K562 (cell line): ENCODE measurements around the gene POLL. TPM values are rescaled to one million over a fixed set of nuclear protein-coding genes. Genes with fewer than 3 reads are reported as not detected.

Experiments used
- ATAC-seq: fragments of 200-7000 bp; cut with Tn5 transposase; 3 replicates; pipeline ENCODE4 v1.9.1; 2020; ENCODE audit warnings: moderate library complexity
- BruUV-seq: library from RNA; stranded (reverse); fragments of 400-500 nt; replicated peaks from 2 replicates; lab custom pipeline; 2021; lab: Mats Ljungman, UMichigan
- CTCF ChIA-PET: fragments of 300-600 bp; formaldehyde crosslinking; extraction: SDS; loops from one replicate; lab custom pipeline; 2021; ENCODE audit warnings: low intra/inter-chr PET ratio; lab: Yijun Ruan, JAX
- POLR2A ChIA-PET: fragments of 300-600, 350-650 bp; sonication (Branson Sonifier 250); formaldehyde crosslinking; extraction: SDS; loops from one replicate; lab custom pipeline; 2021; ENCODE audit warnings: antibody characterized with exemption, inconsistent platforms; lab: Yijun Ruan, JAX
- DNase-seq, 4 experiments: peaks; one replicate each; pipeline versions ENCODE4 v3.0.0 to v3.0.0-alpha.2; 2011 to 2018; ENCODE audit warnings: low spot score in 3 of 4, mixed read lengths in 3 of 4; ENCODE audit errors: extremely low read depth in 1 of 4
- FAIRE-seq: peaks from 2 replicates; lab custom pipeline; 2011; peaks lifted over from hg19 to GRCh38; lab: Jason Lieb, UNC
- H2AFZ ChIP-seq: 2 replicates; pipeline ENCODE4 v1.6.0; 2011; ENCODE audit warnings: low read depth, low read length, control low read depth, inconsistent platforms
- H3K27ac ChIP-seq: fragments of 200-600 bp; 3 replicates; pipeline ENCODE4 v1.8.0; 2011; ENCODE audit warnings: low read depth, mild to moderate bottlenecking, control low read depth, inconsistent platforms, low read length, moderate library complexity, mixed read lengths; ENCODE audit errors: extremely low read depth
- H3K27me3 ChIP-seq, 2 experiments: fragments of 300-600 bp in 1 of 2; 2 replicates in 1 of 2; 3 replicates in 1 of 2; pipeline versions ENCODE4 v1.6.0 to v1.8.0; 2011; ENCODE audit warnings: inconsistent platforms in 2 of 2, low read length in 2 of 2, mild to moderate bottlenecking in 1 of 2, mixed read lengths in 1 of 2, moderate library complexity in 1 of 2; ENCODE audit not compliant: control insufficient read depth in 2 of 2, insufficient read depth in 2 of 2
- H3K36me3 ChIP-seq: fragments of 300-600 bp; 3 replicates; pipeline ENCODE4 v1.8.0; 2011; ENCODE audit warnings: mild to moderate bottlenecking, low read length, inconsistent platforms; ENCODE audit not compliant: control insufficient read depth, insufficient read depth
- H3K4me1 ChIP-seq, 2 experiments: fragments of 200-600 bp in 1 of 2; replicated peaks in 1 of 2; 2 replicates in 1 of 2; 3 replicates in 1 of 2; pipeline versions ENCODE4 v1.5.1 to v1.8.0; 2011; ENCODE audit warnings: inconsistent platforms in 2 of 2, low read length in 2 of 2, mild to moderate bottlenecking in 1 of 2, mixed read lengths in 1 of 2, moderate library complexity in 1 of 2; ENCODE audit not compliant: control insufficient read depth in 2 of 2, insufficient read depth in 2 of 2
- H3K4me2 ChIP-seq: 2 replicates; pipeline ENCODE4 v1.6.1; 2011; ENCODE audit warnings: low read length, control low read depth, inconsistent platforms, mixed read lengths; ENCODE audit not compliant: insufficient read depth
- H3K4me3 ChIP-seq: fragments of 200-600 bp; sonication (generic), shearing (Covaris generic); 2 replicates; pipeline ENCODE4 v1.5.1; 2016; ENCODE audit warnings: control low read depth, inconsistent platforms
- H3K79me2 ChIP-seq: fragments of 200-600 bp; 3 replicates; pipeline ENCODE4 v1.8.0; 2011; ENCODE audit warnings: low read length, inconsistent platforms; ENCODE audit not compliant: control insufficient read depth, insufficient read depth
- H3K9ac ChIP-seq, 2 experiments: 2 replicates each; pipeline versions ENCODE4 v1.6.0 to v1.6.1; 2011; ENCODE audit warnings: low read depth in 2 of 2, low read length in 2 of 2, control low read depth in 1 of 2, inconsistent platforms in 1 of 2, mild to moderate bottlenecking in 1 of 2, mixed read lengths in 1 of 2; ENCODE audit not compliant: insufficient read depth in 1 of 2
- H3K9me1 ChIP-seq: one replicate; pipeline ENCODE4 v1.6.0; 2011; ENCODE audit warnings: inconsistent platforms, mild to moderate bottlenecking, low read length, moderate library complexity; ENCODE audit not compliant: control insufficient read depth, insufficient read depth
- H3K9me3 ChIP-seq: replicated peaks from 2 replicates; pipeline ENCODE4 v1.5.1; 2011; ENCODE audit warnings: low read depth, low read length, inconsistent platforms; ENCODE audit not compliant: control insufficient read depth, insufficient read depth
- H4K20me1 ChIP-seq: replicated peaks from 2 replicates; pipeline ENCODE4 v1.6.1; 2011; ENCODE audit warnings: low read length, inconsistent platforms, mixed read lengths; ENCODE audit not compliant: control insufficient read depth, insufficient read depth
- CUX1 ChIP-seq: fragments of 200-800 bp; sonication (Bioruptor generic); IDR thresholded peaks from 2 replicates; pipeline ENCODE4 v1.6.1; 2016; ENCODE audit warnings: missing genetic modification characterization, missing compliant biosample characterization
- MNT ChIP-seq, 2 experiments: fragments of 450-650 bp; conservative IDR thresholded peaks; 2 replicates each; pipeline ENCODE4 v1.6.1; 2017; ENCODE audit warnings: mild to moderate bottlenecking in 2 of 2, moderate library complexity in 2 of 2
- NBN ChIP-seq: fragments of 450-650 bp; IDR thresholded peaks from 2 replicates; pipeline ENCODE4 v1.6.1; 2016; ENCODE audit warnings: low read depth, mild to moderate bottlenecking
- NR3C1 ChIP-seq: sonication (generic); formaldehyde crosslinking; IDR thresholded peaks from 2 replicates; pipeline ENCODE4 v1.8.1; 2022; ENCODE audit warnings: missing genetic modification reagents
- RREB1 ChIP-seq: fragments of 250-450 bp; sonication (Bioruptor Pico); IDR thresholded peaks from 2 replicates; pipeline ENCODE4 v1.4.0; 2020
- TRIM24 ChIP-seq, 2 experiments: fragments of 450-650 bp; IDR thresholded peaks; 2 replicates each; pipeline ENCODE4 v1.6.1; 2016
- XRCC3 ChIP-seq: fragments of 450-650 bp; IDR thresholded peaks from 2 replicates; pipeline ENCODE4 v1.6.1; 2017; ENCODE audit warnings: mild to moderate bottlenecking, moderate library complexity
- ZNF316 ChIP-seq: fragments of 450-650 bp; IDR thresholded peaks from 2 replicates; pipeline ENCODE4 v1.6.1; 2016
- WGBS: fragments of 100-300 bp; shearing (Covaris generic); methylation state at CpG from one replicate; pipeline ENCODE4 v1.1.6; 2016; ENCODE audit warnings: low coverage, mixed read lengths; ENCODE audit not compliant: insufficient coverage; ENCODE audit errors: missing lambda C conversion rate; 5-methylcytosine and 5-hydroxymethylcytosine counted together
- in situ Hi-C: fragments of 300-500 bp; cut with MboI; formaldehyde crosslinking; loops from 4 replicates; pipeline ENCODE4 v1.15.0; 2018; ENCODE audit warnings: inconsistent platforms, mixed read lengths
- intact Hi-C: fragments of 100-400 bp; cut with micrococcal nuclease; formaldehyde crosslinking; loops from 2 replicates; pipeline ENCODE4 v1.14.2; 2022
- polyA plus RNA-seq, 8 experiments: library from polyadenylated mRNA; depleted of rRNA in 4 of 8; stranded (reverse) in 5 of 8; unstranded in 3 of 8; fragments of >200 nt; fragmentation: Nextera tagmentation in 2 of 8; fragmentation: Illumina TruSeq in 1 of 8; extraction: Ambion mirVana in 2 of 8; extraction: Trizol in 1 of 8; gene quantifications; 2 replicates each; pipeline versions ENCODE4 v1.2.1 to v1.2.3, GENCODE V29; 2011 to 2014; ENCODE audit warnings: inconsistent platforms in 1 of 8, missing spikeins in 1 of 8
- total RNA-seq, 7 experiments: library from RNA; depleted of rRNA in 6 of 7; stranded (reverse); fragments of >200 nt in 6 of 7; fragmentation: Illumina TruSeq in 2 of 7; extraction: Trizol in 2 of 7; gene quantifications; 2 replicates each; pipeline versions ENCODE4 v1.2.1 to v1.2.3, GENCODE V29; 2011 to 2021; ENCODE audit warnings: low replicate concordance in 1 of 7

Gene POLL
- total and polyA plus RNA-seq, 9 of the 15 experiments (the other 6 are each of a cell fraction or from before 2014, with no cell fraction given), result 1.2 to 18.7 (median 10.9) TPM

DNA sequence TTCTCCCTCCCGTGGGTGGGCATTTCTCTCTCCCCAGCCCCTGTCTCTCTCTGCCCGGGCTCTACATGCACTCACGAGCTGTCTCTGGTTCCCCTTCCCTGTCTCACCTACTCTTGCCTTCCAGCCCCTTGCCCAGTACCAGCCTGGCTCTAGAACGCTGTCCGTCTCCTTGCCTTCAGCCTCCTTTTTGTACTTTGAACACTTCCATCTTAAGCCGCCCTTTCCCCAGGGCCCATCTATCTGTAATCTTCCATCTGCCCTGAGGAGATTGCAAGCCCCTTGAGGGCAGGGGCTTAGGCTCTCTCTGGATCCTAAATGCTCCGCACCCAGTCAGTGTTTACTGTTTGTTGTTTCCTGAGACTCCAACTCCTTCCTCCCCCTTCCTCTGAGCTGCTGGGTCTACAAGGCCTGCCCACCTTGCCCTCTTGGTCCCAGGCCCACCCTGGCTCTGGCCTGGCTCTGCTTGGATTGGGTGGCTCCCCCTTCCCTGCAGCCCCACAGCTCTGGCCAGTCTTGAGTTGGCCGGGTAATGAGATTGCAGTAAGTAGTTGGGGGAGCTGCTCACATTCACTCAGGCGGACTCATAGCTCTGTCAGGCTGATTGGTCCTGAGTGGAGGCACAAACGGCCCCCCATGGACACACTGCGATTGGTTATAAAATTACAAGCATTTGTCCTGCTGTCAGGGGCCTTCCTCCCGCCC is 28.3 kb downstream of the POLL start:
- ChIA-PET CTCF (no interaction called here), POLR2A (interaction anchor here (0.6 kb wide), 2 partner anchors 53 to 315 kb away, joined by 3 read pairs; no protein-coding TSS in a partner anchor)
- FAIRE-seq, result no peak
- Histone ChIP-seq H3K27me3 (no peaks in the 10 kb centered on the region), H4K20me1 (no peaks in the 10 kb centered on the region), H3K4me1 (peaks cover 0 to 14% of the 10 kb centered on the region in 2 experiments; a peak in 2 of 5 replicates), H2AFZ (no peak overlapping the region), H3K4me3 (no peak overlapping the region), H3K9ac (0 out of 4 replicates have a peak overlapping the region, but pooled peaks of 1 of the 2 experiments have one; percentile 26), H3K27ac (no peak overlapping the region), H3K4me2 (no peak overlapping the region), H3K36me3 (no peaks in the 10 kb centered on the region), H3K79me2 (no peaks in the 10 kb centered on the region), H3K9me1 (no peaks in the 10 kb centered on the region), H3K9me3 (no peaks in the 10 kb centered on the region)
- intact Hi-C loops, result no loop called here
- TF ChIP-seq MNT (conservative IDR thresholded peaks at IDR 0.05) (no peak), NR3C1 (CRISPR knock-in tag) (no peak), NBN (no peak), TRIM24 (IDR thresholded peaks at IDR 0.05) (peak in 1 of 2 experiments; percentile 55; a peak in 1 of 4 replicates), XRCC3 (no peak), CUX1 (CRISPR knock-in tag) (no peak), ZNF316 (peak; percentile 86), RREB1 (CRISPR knock-in tag) (no peak)
- no peak for ATAC-seq
- in situ Hi-C loops, result no loop called here
- no TSS peak for BruUV-seq
- DNase-seq, result no peak
- 75% methylated on average over 11 of the region's 12 CpGs for WGBS
